GM18867 (cell line): ENCODE measurements around the gene JARID2.

Experiments used
- ATAC-seq: cut with Tn5 transposase; IDR thresholded peaks from one replicate; pipeline ENCODE4 v1.9.1; 2021; ENCODE audit warnings: mild to moderate bottlenecking, moderate library complexity; ENCODE audit not compliant: unreplicated experiment

Gene JARID2

DNA sequence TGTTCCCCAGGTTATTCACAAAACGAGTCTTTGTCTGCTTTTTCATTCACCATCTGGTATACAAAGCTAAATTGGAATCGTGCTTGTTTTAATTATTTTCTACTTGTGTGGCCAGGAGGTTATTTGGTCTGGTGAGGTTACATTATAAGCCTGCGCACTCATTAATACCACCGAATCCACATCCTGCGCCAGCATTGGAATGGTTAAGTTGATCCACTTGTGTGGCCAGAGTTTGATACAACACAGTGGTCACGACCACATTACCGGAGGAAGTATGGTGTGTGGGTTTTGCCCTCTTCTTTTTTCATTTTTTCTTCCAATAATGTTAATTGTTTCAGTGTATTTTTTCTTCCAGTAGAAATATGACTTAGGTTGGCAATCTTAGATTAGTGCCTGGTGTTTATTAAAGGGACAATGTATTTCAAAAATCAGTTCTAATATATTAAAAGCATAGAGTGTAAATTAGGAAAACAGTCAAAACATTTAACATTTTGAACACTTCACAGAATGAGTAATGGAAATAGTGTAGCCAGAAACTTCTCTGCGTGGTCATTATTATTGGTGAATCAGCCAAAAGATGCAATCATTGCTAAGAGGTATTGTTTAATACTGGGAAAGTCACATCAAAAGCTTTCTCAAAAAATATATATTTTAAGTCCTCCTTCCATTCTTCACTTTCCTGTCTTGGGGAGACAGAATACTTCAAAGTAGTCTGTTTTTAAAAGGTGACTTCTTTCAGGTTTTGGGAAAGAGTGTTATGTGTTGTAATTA, 84.5 kb downstream of the JARID2 start:
- ATAC-seq: no peak

DNA sequence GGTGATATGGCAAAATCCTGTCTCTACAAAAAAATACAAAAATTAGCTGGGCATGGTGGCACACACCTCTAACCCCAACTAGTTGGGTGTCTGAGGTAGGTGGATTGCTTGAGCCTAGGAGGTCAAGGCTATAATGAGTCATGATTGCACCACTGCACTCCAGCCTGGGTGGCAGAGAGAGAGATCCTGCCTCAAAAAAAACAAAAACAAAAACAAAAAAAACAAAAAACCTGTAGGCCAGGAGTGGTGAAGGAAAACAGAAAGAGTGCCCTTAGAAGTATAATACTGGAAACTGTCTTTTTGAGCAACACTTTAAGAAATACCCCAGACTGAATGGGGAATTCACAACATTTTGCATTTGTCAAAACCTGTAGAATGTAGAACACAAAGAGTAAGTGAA, 85.3 kb downstream of the JARID2 start:
- no peak for ATAC-seq

DNA sequence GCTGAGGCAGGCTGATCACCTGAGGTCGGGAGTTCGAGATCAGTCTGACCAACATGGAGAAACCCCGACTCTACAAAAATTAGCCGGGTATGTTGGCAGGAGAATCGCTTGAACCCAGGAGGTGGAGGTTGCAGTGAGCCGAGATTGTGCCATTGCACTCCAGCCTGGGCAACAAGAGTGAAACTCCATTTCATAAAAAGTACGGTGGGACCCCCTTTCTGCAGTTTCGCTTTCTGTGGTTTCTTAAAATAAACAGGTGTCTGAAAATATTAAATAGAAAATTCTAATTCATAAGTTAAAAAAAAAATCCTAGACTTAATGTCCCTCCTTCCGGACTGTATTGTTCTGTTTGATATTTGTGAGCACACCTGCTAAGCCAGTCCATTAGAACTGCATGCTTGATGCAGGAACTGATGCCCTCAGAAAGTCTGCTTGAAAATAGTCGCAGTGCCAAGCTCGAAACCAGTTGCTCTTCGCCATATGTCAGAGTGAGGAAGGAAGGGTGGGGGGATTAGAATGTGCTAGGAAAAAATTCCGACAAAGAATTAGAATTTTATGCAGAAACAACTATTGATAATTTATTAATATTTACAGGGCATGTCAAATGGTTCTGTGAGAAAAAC, 85.9 kb downstream of the JARID2 start:
- ATAC-seq: no peak

DNA sequence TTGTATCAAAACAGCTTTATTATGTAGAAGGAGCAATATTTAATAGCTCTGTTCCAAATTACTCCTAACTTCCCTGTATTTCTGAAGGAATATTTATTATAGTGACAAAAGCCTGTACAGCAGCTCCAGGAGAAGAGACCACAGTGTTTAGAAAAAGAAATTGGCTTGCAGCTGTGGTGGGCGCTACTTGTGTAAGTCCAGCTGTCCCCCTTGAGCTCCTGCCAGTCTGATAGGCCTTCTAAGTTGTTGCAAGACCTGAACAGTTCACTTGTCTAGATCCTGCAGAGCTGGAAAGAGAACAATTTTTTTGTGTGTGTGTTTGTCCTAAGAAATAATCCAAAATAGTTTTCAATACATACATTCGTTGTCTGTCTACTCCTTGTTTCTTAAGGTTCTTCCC, 86.6 kb downstream of the JARID2 start:
- no peak for ATAC-seq

DNA sequence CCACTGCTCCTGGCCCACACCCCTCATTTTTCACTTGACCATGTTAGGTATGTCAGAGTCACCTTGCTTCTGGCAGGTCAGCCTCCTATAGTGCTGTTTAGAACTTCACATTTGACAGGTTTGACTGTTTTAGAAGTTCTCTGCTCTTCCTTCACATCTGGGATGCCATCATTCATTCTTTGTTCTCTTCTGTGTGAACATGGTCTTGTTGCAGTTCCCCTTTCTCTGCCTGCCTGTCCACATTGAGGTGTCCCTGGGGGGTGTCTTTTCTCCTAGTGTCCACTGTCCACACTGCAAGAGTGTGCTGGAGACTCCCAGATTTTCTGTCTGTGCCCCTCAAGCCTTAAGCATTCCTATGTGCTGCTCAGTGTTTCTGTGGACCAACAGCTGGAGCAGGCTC, 89.5 kb downstream of the JARID2 start:
- no peak for ATAC-seq

DNA sequence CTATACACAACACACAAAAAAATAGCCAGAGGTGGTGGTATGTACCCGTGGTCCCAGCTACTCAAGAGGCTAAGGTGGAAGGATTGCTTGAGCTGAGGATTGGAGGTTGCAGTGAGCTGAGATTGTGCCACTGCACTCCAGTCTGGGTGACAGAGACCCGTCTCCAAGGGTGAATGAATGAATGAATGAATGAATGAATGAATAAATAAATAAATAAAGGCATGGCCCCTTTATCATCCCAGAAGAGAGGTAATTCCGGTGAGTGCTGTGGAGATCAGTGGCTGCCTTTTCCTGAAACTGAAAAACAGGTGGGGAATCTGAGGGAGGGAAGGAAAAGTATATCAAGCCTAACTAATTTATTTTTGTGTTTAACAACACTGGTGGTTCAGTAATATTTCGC, 90.0 kb downstream of the JARID2 start:
- ATAC-seq: no peak

DNA sequence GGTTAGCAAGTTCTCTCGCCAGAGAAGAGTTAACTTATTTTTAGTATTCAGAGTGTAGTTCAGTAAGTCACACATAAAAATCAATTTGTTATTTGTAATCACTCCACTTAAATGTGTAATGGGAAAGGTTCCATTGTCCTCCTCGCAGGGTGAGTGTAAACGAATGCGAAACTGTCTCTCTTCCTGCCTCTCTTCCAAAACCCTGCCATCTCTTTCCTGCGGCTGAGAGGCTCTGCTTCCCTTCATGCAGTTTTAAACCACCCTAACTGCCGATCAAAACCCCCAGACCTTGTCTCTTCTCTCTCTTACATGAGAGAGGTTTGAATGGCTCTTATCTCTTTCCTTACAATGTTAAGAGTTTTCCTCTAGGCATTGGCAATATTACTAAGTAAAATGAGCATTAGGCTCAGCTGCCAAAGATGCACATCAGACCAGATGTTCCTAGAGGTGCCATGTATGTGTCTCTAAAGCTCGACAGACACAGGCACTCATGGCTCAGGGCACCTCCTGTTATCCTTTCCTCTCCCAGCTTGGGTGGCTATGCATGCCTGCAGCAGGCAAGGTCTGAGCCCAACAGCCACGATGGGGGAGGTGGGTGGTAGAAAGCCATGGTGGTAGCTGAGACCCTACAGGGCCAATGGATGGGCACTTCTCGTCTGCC, 91.2 kb downstream of the JARID2 start:
- no peak for ATAC-seq

DNA sequence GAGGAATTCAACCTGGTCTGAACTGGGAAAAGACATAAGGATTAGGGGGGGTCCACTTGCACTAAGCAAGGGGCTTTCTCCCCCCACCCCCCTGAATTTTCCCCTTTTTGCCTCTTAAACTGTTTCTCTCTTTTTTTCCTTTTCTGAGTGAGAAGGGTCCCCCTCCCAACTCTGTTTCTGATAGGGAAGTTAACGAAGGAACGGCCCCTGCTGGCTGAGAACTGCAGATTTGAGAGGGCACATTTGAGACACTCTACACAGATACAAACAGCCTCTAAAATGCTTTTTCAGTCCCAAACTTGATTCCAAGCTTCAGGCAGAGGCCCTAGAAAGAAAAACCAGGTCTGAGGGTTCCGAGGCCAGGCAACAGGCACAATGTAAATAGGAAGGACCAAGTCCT, 91.7 kb downstream of the JARID2 start:
- ATAC-seq: no peak

DNA sequence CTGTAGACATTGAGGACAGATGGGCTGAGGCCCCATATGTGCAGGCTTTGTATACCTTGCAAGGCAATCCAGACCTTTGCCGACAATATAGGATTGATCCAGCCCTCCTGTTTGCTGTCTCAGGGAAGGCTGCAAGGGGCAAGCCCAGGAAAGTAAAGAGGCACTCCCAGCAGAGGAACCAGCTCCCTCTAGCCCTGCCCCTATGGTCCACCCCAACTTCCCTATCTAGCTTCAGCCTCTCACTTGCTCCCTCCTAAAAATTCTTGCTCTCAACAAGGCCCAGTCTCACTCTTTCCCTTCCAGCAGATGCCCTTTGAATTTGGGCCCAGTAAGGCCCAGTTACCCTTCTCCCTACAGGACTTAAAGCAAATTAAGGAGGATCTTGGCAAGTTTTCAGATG, 92.6 kb downstream of the JARID2 start:
- ATAC-seq: no peak

DNA sequence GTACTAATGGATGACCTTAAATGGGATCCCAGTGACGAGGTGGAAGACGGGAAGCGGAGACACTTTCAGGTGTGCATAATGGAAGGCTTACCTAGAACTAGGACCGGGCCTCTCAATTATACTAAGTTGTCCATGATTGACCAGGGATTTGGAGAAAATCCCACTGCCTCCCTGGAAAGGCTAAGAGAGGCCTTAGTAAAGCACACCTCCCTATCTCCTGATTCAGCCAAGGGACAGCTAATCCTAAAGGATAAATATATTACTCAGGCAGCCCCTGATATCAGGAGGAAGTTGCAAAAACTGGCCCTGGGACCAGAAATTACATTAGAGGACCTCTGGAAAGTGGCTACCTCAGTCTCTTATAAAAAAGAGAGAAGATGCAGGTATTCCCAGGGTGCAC, 93.2 kb downstream of the JARID2 start:
- no peak for ATAC-seq

DNA sequence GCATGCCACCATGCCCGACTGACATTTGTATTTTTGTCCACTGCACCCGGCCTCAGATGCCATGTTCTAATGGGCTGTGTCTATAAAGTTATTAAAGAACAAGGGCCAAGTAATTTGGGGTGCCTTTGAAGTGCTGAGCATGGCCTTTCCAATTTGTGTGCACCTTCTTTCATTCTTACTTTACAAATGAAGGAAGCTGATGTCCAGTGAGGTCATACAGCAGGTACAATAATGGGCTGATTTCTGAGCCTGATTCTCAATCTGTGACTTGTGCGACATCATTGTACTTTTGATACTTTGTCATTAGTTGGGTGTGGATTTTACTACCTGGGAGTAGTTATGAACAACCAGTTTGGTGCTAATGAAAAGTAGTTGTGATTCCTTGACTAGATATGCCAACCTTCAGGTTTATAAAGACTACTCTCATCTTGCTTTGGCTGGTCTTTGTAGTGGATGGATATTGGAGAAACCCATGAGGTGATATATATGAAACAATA, 94.3 kb downstream of the JARID2 start:
- ATAC-seq: no peak

DNA sequence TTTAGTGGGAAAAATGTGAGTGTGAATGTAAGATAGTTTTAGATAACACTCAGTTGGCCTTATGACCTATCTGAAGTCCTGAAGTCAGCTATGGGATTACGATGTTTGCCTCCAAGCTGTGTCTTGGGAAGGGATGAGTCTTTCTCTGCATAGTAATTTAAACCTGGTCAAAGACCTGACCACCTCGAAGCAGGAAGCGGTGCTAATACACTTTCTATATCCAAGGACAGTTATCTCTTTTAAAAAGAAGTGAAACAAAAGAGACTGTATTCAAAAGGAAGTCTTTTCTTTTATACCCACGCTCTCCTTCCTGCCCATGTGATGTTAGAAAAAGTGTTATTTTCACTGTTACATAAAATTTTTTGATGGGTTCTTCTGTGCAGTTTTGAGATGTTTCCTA, 94.9 kb downstream of the JARID2 start:
- no peak for ATAC-seq

DNA sequence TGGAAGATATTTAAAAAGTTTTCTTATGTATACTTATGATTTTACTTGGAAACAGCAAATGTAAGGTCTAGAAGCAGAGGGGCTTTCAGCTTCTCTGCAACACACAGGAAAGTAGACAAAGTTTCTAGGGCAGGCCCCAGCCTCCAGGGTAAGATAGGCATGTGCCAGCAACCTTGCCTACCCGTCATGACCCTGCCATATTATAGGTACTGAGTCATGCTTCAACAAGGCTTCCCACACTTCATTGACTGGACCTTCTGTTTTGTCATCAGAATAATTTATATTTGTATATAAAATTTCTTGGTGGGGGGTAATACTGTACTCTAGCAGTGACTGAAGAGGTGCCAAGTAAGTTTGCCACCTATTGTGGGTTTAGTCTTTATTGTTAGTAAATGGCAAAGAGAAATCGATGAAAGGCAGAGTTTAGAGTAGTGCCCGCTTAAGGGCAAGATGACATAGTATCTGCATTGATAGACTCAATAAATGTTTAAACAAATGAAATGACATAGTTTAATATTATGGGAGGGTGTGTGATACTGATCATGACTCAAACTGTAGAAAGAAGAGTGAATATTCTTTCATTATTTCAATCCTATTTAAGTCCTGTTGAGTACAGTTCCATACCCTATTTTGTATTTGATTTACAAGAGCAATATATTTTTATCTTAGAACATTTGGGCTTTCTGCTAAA, 95.6 kb downstream of the JARID2 start:
- no peak for ATAC-seq

DNA sequence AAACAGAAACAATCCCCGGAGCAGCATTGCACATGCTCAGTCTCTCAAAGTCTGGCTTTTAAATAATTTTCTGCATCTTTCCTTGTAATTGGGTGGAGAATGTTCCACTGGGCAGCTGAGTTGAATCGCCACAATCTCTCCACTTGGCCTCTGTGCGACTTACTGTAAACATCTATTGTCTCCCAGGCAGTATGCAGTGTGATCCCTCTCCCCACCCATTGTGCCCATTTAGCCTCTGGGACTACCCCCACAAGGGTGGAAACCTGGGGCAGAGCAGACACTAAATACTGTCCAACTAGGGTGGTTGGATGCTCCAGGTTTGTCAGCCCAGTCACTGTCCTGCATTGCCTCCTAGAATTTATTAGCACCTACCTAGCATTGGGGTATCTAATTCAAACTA, 96.2 kb downstream of the JARID2 start:
- no peak for ATAC-seq

DNA sequence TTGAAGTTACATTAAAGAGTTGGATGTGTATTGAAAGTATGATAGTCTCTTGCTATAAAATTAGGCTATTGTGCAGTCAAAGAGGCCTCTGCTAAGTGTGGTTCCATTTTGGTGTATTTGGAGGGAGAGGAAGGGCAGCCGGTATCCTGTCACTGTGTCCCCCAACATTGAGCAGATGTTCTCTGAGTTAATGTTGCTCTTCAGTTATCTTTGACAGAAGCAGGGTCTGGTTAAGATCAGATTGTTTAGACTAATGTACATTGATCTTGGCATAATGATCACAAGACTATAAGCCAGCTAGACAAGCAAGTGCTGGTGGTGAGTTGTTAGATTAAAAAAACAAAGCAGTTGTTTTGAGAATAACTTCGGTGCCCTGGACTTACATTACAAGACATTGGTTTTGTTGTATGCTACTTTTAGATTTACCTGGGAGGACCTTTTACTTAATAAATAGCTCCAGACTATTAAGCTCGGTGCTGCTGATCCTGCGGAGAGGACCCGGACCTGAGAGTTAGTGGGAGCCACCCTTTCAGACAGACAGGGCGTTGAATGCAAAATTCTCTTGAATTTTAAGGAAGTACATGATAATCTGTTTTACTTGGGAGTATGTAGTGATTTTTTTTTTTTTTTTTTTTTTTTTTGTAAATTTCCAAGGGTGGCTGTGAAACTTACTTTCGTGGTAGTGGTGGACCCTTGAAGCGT, 97.8 kb downstream of the JARID2 start:
- no peak for ATAC-seq

DNA sequence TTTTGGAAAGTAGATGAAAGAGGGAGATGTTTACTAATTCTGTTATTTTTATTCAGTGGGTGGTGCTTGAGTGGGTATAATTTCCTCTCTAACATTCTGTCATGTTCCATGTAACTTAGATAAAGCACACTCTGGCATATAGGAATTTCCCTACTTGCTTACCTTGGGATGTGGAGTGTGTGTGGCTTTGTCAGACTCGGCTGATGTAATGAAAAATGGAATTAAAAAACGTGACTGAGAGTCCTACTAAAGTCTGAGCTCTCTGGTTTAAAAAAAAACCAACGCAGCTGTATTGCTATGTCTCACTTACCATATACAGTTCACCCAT, 98.3 kb downstream of the JARID2 start:
- ATAC-seq: no peak

DNA sequence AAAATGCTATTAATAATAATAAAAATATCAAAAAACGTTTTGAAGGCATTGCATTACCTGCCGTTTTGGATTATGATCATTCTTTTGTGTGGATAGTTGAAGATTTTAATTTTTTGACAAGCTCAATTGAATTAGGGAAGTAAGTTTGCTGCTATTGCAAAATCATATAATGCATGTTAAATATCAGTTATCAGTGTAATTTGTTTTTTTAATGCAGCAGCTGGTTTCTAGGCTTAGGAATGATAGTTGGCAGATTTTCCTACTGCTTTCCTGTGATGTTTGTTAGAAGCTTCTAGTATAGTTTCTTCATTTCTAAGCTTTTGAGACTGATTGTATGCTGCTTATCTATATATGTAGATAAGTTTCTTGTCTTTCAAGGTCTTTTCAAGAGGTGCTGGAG, 99.0 kb downstream of the JARID2 start:
- no peak for ATAC-seq

DNA sequence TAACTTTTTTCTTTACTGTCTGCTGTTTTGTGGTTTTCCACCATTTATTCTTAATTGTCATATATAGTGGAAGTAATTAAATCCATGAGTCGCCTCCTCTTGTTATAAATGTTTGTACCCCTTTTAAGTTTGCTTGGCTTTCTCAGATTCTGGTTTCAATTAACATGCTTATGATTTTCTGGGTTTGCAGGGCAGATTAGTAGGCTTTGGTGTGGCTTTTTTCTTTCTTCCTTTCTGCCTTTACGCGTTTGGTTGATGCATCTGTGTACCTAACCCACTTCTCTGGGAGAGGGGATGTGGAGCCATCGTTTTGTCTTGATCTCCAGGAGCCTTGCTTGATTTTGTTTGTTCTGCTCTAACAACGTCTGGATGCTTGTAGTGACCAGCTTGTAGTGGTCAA, 100.4 kb downstream of the JARID2 start:
- no peak for ATAC-seq

DNA sequence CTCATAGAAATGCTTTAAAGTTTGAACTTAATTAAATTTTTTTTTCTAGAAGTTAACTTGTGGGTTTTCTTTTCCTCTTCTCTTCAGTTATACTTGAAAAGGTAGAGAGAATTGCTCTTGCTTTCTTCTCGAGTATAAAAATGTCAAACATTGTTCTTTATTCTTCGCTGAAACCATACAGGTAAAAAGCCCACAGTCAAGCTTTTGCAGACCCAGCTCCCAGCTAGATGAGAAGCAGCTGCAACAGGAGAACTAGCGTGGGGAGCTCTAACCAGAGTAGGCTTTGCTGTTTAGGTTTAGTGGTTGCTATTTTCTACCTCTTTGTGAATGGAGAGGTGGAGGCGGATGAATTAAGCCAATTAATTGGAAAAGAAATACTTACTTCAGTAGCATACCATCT, 102.7 kb downstream of the JARID2 start:
- ATAC-seq: no peak

DNA sequence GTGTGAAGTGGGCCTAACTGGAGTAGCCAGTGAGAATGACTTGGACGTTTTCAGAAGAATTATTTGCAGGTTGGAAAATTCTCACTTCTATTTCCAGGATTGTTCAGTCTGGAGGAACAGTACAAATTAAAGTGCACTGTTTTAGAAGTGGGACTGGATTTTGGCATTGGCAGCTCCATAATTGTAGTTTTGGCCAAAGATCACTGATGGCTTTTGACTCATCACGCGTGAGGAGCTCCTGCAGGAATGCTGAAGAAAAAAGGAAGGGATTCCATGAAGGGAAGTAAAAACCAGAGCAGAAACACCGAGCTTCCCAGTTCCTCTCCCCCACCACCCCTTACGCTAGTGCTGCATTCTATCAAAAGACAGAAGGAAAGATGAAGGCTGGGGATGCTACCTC, 103.5 kb downstream of the JARID2 start:
- no peak for ATAC-seq
